MCF 10A (cell line): ENCODE data around the gene PPP4R3A. TPM values are rescaled to one million over a fixed set of nuclear protein-coding genes. Genes with fewer than 3 reads are reported as not detected.

ENCODE experiments used
- BruUV-seq: library from RNA; stranded (reverse); fragments of 400-500 nt; replicated peaks from 2 replicates; lab custom pipeline; 2021; lab: Mats Ljungman, UMichigan
- CTCF ChIA-PET: fragments of 300-600 bp; sonication (Branson Sonifier 250); formaldehyde crosslinking; extraction: SDS; loops from one replicate; lab custom pipeline; 2021; ENCODE audit warnings: antibody characterized with exemption, inconsistent platforms; lab: Yijun Ruan, JAX
- POLR2A ChIA-PET: fragments of 300-600, 350-650 bp; sonication (Branson Sonifier 250); formaldehyde crosslinking; extraction: SDS; loops from one replicate; lab custom pipeline; 2020; ENCODE audit warnings: antibody characterized with exemption, inconsistent platforms; lab: Yijun Ruan, JAX
- DNase-seq: peaks from one replicate; pipeline ENCODE4 v3.0.0-alpha.2; 2018; ENCODE audit not compliant: unreplicated experiment
- H3K27ac Mint-ChIP-seq: one replicate; pipeline ENCODE4 v1.8.0; 2022; ENCODE audit warnings: mild to moderate bottlenecking, low read depth, mixed read lengths; ENCODE audit not compliant: unreplicated experiment
- H3K27me3 Mint-ChIP-seq: one replicate; pipeline ENCODE4 v1.8.0; 2022; ENCODE audit warnings: mixed read lengths; ENCODE audit not compliant: insufficient read depth, unreplicated experiment
- H3K36me3 Mint-ChIP-seq: one replicate; pipeline ENCODE4 v1.8.0; 2022; ENCODE audit warnings: mild to moderate bottlenecking, moderate library complexity, mixed read lengths; ENCODE audit not compliant: insufficient read depth, unreplicated experiment
- H3K4me1 Mint-ChIP-seq: one replicate; pipeline ENCODE4 v1.8.0; 2022; ENCODE audit warnings: mixed read lengths; ENCODE audit not compliant: insufficient read depth, unreplicated experiment
- H3K4me3 Mint-ChIP-seq: one replicate; pipeline ENCODE4 v1.8.0; 2022; ENCODE audit warnings: mild to moderate bottlenecking, moderate library complexity, mixed read lengths; ENCODE audit not compliant: unreplicated experiment
- H3K9me3 Mint-ChIP-seq: one replicate; pipeline ENCODE4 v1.8.0; 2022; ENCODE audit warnings: mixed read lengths; ENCODE audit not compliant: unreplicated experiment
- intact Hi-C: fragments of 100-400 bp; cut with micrococcal nuclease; formaldehyde crosslinking; loops from 2 replicates; pipeline ENCODE4 v1.14.1; 2022
- total RNA-seq: library from RNA; stranded (reverse); gene quantifications from 2 replicates; pipeline ENCODE4 v1.2.3, GENCODE V29; 2022
- TF ChIP-seq, protein P1 (sequence below): fragments of 200-600 bp; IDR thresholded peaks from one replicate; pipeline ENCODE4 v1.8.0; 2022; ENCODE audit warnings: antibody characterized with exemption, mild to moderate bottlenecking; ENCODE audit not compliant: unreplicated experiment

The PPP4R3A gene
- total RNA-seq, 1 experiment from 2014 or later, result 104 TPM

DNA sequence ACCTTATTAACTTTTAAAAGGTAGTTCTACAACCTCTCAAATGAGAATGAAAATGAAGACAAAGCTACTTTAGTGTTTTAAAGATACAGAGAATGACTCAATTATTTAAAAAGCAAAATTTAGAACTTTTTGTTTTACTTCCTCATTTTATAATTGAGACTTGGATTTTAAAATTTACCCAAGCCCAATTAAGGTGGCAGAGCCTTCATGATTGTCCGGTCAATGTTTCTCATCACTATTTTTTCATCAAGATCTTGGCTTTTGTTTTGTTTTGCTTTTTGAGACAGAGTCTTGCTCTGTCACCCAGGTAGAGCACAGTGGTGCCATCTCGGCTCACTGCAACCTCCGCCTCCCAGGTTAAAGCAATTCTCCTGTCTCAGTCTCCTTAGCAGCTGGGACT is 32.7 kb downstream of the PPP4R3A start:
- TF ChIP-seq, protein P1, sequence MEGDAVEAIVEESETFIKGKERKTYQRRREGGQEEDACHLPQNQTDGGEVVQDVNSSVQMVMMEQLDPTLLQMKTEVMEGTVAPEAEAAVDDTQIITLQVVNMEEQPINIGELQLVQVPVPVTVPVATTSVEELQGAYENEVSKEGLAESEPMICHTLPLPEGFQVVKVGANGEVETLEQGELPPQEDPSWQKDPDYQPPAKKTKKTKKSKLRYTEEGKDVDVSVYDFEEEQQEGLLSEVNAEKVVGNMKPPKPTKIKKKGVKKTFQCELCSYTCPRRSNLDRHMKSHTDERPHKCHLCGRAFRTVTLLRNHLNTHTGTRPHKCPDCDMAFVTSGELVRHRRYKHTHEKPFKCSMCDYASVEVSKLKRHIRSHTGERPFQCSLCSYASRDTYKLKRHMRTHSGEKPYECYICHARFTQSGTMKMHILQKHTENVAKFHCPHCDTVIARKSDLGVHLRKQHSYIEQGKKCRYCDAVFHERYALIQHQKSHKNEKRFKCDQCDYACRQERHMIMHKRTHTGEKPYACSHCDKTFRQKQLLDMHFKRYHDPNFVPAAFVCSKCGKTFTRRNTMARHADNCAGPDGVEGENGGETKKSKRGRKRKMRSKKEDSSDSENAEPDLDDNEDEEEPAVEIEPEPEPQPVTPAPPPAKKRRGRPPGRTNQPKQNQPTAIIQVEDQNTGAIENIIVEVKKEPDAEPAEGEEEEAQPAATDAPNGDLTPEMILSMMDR, result no peak
- ChIA-PET POLR2A (interaction anchor here (0.9 kb wide), 1 partner anchor 11 kb away, joined by 3 read pairs; no protein-coding TSS in a partner anchor), CTCF (interaction anchor here (1.2 kb wide), 1 partner anchor 29 kb away, joined by 3 read pairs; no protein-coding TSS in a partner anchor)
- intact Hi-C loops, result no loop called here
- no peaks in the 10 kb centered on the region for H3K27me3 Mint-ChIP-seq
- peaks cover 100% of the 10 kb centered on the region for H3K36me3 Mint-ChIP-seq
- H3K4me1 Mint-ChIP-seq, result no peaks in the 10 kb centered on the region
- no peaks in the 10 kb centered on the region for H3K9me3 Mint-ChIP-seq
- no peak overlapping the region for H3K27ac Mint-ChIP-seq
- BruUV-seq, result no TSS peak
- no peak overlapping the region for H3K4me3 Mint-ChIP-seq
- DNase-seq, result no peak

DNA sequence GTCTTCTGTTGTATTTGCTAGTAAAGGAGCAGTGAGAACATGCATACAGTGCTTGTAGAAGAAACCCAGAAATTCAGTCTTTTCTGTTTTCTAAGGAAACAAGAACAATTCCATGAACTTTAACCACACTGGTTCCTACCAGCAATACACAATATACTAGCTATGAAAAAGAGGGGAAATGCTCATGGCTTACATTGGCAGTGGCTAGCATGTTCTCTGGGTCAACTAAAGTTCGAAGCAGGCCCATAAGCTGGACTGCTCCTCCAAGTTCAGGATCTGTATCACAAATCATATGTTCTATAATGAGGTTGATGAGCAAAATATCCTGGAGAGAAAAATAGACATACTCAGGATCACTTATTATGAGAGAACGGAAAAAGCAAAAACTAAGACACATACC is 37.1 kb downstream of the PPP4R3A start:
- Mint-ChIP-seq H3K27ac (no peak overlapping the region), H3K9me3 (no peaks in the 10 kb centered on the region), H3K27me3 (no peaks in the 10 kb centered on the region), H3K4me3 (no peak overlapping the region), H3K4me1 (no peaks in the 10 kb centered on the region), H3K36me3 (peaks cover 100% of the 10 kb centered on the region)
- BruUV-seq, result no TSS peak
- intact Hi-C loops, result no loop called here
- no peak for DNase-seq
- POLR2A ChIA-PET, result no interaction called here
- TF ChIP-seq, protein P1, result no peak
- CTCF ChIA-PET, result no interaction called here

DNA sequence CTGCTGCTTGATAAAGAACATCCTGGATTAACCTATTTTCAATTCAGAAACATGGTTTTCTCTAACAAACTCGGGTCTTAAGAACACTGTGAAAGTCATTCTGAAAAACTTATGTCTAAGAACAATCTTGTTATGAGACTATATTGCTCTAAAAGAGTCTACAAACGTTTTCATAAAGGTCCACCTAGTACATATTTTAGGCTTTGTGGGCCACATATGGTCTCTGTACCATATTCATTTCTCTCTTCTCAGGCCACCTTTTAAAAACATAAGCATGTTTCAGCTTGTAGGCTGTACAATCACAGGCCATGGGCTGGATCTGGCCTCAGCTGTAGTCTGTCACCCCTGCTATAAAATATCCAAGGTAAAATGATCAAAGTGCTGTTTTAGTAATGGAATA is 39.9 kb downstream of the PPP4R3A start:
- peaks cover 99% of the 10 kb centered on the region for H3K36me3 Mint-ChIP-seq
- intact Hi-C loops, result no loop called here
- POLR2A ChIA-PET, result interaction anchor here (0.8 kb wide), 1 partner anchor 9 kb away, joined by 3 read pairs; no protein-coding TSS in a partner anchor
- H3K27me3 Mint-ChIP-seq, result no peaks in the 10 kb centered on the region
- BruUV-seq, result no TSS peak
- TF ChIP-seq, protein P1, result no peak
- no peaks in the 10 kb centered on the region for H3K9me3 Mint-ChIP-seq
- DNase-seq, result no peak
- H3K4me1 Mint-ChIP-seq, result no peaks in the 10 kb centered on the region
- CTCF ChIA-PET, result no interaction called here
- H3K27ac Mint-ChIP-seq, result no peak overlapping the region
- H3K4me3 Mint-ChIP-seq, result no peak overlapping the region

DNA sequence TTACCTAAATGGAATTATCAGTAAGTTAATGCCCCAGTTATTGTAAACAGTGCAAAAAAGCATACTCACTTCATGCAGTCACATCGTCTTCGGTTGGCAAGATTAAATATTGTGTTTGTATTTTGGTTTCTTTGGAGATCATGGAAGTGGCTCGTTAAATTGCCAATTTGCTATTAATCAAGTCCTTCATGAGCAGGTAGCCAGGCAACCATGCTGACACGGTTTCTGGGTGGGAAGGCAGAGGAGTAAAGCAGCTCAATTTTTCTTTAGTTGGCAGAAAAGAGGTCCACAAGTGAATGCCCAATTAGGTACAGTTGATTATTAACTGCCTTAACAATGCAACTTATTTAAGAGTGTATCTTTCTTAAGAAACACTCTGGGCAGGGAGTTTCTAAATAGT is 43.9 kb downstream of the PPP4R3A start:
- H3K4me1 Mint-ChIP-seq, result no peaks in the 10 kb centered on the region
- peaks cover 99% of the 10 kb centered on the region for H3K36me3 Mint-ChIP-seq
- CTCF ChIA-PET, result interaction anchor here (0.6 kb wide), 3 partner anchors 15 to 105 kb away, joined by 3 to 4 read pairs (median 3); no protein-coding TSS in a partner anchor
- intact Hi-C loops, result no loop called here
- H3K4me3 Mint-ChIP-seq, result no peak overlapping the region
- TF ChIP-seq, protein P1, result no peak
- POLR2A ChIA-PET, result no interaction called here
- no TSS peak for BruUV-seq
- no peak for DNase-seq
- no peaks in the 10 kb centered on the region for H3K27me3 Mint-ChIP-seq
- H3K27ac Mint-ChIP-seq, result no peak overlapping the region
- no peaks in the 10 kb centered on the region for H3K9me3 Mint-ChIP-seq
